GM21619 (cell line): ENCODE data around the gene JOSD1.
A peak's percentile ranks its signal among the peaks of the same experiment; 100 is the strongest.

Experiments used
- ATAC-seq: cut with Tn5 transposase; IDR thresholded peaks from one replicate; pipeline ENCODE4 v1.9.1; 2021; ENCODE audit not compliant: unreplicated experiment

JOSD1 gene

DNA sequence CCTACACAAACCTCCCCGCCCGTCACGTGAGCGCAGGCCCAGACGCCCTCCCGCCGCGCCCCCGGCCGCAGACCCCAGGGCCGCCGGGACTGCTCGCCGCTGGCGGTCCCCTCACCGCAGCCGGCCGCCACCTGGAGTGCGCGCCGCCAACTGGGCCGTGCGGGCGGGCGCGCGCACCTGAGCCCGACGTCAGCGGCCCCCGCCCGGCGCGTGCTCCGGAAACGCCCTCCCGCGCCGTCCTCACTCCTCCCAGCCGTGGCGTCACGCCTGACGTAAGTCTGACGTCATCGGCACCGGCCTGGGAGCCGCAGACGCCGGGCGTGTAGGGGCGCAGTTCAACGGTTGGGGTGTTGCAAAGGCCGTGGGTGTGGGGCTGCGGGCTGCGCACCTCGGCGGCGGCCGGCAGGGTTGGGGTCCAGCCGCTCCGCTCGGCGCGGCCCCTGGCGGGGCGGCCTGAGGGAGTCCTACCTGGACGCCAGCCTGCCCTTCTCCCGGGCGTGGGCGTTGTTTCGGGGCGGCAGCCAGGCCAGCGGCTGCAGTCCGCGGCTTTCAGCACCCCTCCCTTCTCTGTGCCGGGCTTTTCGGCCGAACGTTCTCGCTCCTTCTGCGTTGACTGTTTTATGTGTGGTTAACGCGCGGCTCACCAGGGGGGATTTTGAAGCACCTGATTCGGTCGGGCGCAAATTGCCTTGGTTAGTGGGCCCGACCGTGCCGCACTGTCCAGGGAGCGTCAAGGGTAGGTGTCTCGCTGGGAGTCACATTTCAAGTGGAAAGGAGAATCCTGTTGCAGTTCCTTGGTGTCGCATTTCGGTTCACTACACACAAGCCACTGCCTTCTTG, at the start of gene JOSD1:
Gene JOSD1 (minus strand): TSS at position 155 of the 840 bp plus-strand sequence. CDS start 956 bp downstream, outside the sequence.
- ATAC-seq = peak; percentile 28

DNA sequence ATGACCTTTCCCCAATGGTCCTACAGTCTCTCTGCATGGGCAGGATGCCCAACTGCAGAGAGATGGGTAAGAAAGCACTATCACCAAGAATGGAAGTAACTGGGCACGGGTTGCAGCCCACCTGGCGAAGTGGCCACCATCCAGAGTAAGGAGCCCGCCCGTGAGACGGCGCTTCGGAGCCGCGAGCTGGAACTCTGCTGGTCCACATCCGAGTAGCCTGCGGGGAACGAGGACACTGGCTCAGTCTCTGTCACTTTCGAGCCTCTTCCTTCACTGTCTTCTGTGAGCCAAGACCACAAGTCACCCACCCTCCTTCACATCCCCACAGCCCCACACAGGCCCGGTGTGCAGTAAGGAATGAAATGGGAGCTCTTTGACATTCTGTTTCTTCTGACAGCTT, 49.4 kb upstream of the JOSD1 start:
- no peak for ATAC-seq

DNA sequence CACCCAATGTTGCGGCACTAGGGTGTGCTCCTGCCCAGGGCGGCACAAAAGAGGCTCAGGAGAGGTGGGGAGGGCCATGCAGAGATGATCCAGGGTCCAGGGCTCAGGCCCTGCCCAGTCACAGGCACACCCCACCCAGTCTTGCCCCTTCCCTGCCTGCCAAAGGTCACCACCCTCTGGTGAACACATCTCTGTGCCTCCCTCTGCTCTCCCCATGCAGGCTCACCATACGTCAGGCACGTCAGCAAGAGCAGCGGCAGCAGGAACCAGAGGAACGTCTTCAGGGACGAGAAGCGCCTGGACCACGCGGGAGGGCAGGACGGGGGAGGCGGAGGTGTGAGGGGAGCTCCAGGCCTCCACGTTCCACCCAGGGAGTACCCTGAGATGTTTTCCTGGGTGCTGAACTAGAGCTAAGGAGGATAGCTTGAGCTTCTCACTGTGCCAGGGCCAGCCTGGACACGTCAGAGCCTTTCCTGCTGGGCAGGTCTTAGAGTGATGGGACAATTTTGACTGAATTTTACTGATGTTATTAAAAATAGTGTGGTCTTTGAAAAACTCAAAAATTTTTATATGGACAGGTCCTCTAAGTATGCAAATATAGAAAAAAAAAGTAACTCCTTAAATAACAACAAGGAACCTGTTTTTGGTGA, 47.9 kb upstream of the JOSD1 start:
- no peak for ATAC-seq

DNA sequence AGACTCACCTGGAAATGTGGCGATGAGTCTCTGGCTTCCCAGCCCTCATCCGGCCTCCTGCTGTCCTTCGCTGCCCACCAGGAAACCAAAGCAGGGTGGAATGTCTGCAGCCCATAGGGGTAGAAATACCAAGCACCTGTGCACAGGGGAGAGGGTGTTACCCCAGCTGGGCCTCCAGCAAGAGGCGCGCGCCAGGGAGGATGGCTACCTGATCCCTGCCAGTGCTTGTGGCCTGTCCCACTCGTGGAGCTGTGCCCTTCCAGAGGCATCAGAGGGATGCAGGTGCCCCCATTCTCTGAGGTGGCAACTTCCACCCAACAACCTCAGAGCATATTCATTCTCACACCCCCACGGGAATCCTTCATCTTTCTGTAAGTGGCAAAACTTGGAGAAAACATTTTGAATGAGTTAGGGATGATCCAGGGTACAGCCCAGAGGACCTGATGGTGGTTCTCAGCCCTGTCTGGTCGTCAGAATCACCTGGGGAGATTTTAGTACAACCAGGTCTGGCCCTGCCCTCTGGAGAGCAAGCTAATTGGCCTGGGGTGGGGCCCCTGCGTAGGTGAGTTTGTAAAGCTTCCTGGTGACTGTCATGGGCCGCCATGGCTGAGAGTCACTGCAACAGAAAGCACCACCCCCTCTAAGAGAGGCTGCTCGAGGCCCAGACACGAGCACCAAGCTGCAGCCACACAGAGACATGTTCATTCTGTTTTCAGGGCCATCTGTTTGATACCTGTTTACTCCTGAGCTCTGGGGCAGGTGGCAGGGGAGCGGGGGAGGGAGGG, 45.1 kb upstream of the JOSD1 start:
- ATAC-seq = no peak

DNA sequence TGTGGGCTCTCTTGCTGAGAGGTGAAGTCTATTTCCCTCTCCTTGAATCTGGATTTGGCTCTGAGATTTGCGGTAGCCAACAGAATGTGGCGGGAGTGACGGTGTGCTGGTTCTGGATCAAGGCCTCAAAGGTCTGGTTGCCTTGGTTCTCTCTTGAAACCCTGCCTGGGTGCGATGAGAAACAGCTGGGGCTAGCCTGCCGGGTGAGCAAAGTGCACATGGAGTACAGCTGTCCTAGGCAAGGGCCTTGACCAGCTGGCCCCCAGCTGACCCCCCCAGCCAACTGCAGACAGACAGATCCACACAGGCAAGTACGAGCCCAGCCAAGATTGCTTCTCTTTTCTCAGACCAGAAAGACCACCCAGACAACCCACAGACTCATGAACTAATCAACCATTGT, 44.2 kb upstream of the JOSD1 start:
- no peak for ATAC-seq

DNA sequence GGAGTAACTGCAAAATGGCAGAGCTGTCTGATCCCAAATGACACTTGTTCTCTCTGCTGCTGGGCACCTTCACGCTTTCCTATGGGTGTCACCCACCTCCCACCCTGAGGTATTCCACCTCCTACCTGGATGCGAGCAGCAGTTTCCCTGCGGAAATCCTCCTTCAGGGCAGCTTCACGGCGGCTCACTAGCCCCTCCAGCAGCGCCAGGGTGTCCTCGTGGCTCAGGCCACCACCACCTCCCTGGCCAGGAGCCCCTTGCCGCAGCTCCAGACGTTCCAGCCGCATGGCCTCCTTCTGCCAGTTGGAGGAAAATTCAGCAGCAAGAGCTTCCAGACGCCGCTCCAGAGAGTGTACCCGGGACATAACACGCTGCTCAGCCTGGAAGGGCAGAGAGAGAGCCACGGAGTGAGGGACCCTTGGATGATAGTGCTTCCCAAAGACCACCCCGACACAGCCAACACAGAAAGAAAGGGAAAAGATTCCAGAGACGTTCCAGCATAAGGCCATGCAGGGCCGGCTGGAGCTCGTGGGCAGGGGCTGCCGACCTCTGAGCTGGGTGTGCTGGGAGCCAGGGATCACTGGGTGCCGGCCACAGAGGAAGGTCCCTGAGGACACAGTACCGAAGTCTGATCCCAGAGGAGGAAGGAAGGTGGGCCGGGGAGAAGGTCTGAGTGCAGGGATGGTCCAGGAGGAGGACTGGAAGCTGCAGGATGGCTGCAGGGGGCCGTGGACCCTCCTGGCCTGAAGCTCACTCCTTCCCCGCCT, 41.6 kb upstream of the JOSD1 start:
- no peak for ATAC-seq

DNA sequence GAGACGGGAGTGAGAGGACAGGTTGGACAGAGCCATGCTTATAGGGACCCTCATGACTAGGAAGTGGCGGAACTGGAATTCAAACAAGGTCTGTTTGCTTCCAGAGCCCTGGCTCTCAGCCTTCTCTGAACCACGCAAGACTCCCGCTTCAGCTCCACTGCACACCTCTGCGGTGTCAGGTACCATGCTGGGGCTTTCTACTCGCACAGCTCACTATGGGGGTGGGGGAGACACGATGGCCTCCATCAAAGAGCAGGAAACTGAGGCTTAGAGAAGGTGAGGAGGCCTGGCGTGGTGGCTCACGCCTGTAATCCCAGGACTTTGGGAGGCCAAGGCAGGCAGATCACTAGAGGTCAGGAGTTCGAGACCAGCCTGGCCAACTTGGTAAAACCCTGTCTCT, 40.8 kb upstream of the JOSD1 start:
- no peak for ATAC-seq

DNA sequence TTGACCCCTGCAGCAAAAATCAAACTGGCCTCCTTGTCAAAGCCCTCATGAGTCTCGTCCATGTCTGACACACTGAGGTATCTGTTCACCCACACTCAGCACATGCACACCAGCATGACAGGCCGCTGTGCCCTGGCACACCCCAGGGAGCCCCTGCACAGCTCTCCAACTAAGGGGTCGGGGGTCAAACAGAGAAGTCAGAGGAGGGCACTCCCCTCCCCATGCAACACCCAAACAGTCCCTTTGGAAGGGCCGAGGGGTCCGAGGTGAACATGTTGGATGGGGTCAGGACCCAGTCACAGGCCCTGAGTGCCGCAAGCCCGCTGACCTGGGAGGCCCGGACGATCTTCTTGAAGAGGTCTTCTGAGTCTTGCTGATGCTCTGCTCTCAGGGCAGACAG, 40.4 kb upstream of the JOSD1 start:
- no peak for ATAC-seq

DNA sequence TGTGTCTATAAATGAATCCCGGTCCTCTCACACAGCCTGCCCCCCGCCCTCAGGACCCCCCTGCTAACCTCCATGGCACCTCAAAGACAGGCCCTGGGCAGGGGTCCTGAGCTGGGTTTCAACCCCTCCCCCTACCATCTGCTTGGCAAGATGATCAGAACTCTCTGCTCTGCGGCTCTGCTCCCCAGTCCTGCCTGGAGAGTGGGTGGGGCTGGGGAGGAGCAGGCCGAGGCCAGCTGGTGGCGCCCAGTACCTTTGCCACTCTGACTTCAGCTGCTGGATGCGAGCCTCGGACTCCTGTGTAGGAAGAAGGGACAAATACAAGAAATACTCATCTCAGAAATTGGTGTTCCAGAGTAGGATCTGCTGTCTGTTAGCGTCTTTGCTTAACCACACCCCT, 40.0 kb upstream of the JOSD1 start:
- ATAC-seq = no peak

DNA sequence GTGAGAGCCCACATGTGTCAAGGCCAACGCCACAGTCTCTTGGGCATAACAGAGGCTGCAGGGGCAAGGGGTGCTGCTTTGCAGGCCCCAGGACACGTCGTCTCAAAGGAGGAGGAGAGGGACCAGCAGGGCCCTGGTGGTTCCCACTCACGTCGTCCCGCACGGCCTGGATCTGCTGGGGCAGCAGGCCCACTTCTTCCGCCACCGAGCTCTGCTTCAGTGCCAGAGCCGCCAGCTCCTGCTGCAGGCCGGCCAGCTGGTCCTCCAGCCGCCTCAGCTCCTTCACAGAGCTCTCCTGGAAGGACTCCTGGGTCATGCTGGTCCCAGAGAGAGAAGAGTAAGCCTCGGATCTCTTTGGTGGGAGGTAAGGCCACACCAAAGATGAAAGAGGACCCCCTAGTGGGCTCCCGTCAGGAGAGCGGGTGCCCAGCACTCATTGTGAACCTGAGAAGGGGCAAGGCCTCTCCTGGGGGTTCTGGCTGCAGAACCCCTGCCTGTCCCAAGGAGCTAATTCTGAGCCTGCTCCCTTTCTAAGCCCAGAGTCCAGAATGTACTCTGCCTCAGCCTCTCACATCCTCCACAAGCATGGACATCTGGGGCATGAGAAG, 39.5 kb upstream of the JOSD1 start:
- ATAC-seq = no peak

DNA sequence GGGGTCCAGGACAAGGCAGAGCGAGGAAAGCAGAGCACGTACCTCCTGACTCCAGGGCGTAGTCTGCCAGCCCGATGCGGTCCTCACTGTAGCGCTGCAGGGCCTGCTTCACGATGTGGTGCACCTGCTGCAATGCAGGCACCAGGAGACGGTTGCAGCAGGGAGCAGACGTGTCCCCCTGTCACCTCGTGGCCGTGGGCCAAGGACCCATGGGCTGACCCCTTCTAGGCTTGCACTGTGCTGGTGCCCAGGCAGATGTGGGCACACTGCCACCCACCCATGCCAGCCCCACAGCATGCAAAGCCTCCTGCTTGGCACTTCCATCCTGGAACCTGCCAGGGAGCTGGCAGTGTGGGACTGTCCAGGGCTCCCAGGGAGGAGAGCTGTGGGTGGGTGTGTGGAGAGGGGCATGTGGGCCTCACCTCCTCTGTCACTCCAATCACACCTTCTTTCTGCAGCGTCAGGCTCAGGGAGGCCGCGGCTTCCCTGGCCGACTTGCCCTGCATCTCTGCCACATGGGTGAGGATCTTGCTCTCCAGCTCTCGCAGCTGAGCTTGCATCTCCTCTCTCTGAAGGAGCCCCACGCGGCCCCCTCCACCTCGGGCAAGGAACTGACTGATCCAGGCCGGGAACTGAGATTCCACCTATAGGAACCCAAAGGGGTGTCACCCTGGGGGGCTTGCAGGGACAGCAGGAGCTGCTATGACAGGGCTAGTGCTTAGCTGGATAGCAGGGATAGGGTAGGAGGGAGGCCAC, 38.7 kb upstream of the JOSD1 start:
- no peak for ATAC-seq

DNA sequence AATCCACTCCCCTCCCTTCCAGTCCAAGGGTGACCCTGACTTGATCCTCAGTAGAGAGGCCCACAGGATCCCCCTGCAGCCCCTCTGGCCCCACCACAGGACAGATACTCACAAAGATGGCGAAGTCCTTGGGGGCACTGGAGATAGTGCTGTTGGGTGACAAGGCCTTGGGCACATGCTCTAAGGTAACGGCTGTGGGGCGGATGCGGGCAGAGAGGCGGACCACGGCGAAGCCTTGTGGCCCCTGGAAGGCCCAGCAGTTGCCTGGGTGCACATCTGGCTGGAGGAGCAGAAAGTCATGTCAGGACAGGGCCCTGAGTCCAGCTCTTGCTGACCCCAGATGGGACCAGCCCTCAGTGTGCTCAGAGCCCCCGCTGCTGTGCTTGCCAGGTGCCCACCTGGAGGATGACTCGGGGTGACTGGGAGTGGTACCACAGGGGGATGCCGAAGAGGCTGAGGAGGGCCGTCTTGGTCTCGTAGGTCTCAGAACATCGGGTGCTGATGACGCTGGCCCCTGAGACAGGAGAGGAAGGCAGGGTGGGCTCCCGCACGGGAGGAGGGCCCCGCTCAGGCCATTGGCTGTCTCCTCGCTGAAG, 37.8 kb upstream of the JOSD1 start:
- ATAC-seq = no peak

DNA sequence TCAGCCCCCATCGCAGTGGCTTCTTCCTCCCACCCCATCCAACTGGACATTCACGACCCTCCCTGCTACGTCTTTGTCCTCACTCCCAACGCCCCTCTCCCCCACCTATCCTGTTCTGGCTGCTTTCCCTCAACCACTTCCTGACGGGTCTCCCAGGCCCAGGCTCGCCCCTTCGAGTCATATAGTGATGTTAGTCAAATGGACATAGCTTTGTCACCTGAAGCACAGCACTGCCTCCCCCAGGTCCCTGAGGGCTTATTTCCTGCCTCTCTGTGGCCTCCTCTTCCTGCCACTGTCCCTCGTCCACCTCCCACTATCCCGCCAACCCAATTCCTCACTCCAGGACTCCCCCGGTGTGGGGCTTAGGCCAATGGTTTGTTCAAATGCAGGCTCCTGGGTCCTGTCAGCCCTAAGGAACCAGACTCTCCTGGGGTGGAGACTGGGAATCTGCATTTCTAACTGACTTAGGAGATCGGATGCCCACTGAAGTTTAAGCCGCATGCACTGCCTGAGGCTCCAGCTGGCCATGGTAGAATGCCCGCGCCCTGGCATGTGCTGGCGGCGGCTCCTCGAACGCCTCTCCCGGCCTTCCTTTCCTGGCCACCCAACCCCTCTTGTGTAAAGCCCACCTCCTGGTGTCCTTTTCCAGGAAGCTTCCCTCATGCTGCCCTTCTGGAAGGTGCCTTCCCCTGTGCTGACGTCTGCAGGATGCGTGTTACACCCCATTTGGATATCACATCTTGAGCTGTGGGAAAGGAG, 36.7 kb upstream of the JOSD1 start:
- ATAC-seq = no peak

DNA sequence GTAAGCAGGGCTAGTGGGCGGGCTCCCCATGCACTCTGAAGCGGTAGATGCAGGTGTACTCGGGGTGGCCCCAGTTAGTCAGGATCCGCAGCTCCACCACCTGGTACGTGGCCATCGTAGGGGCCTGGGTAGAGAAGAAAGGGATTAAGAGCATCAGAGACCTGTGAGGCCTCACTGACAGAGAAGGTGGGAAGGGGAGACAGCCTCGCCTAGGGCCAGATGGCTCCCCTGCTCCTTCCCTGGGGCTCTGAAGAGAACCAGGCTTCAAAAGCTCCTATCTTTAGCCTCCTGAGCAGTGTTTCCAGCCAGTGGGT, 35.5 kb upstream of the JOSD1 start:
- no peak for ATAC-seq

DNA sequence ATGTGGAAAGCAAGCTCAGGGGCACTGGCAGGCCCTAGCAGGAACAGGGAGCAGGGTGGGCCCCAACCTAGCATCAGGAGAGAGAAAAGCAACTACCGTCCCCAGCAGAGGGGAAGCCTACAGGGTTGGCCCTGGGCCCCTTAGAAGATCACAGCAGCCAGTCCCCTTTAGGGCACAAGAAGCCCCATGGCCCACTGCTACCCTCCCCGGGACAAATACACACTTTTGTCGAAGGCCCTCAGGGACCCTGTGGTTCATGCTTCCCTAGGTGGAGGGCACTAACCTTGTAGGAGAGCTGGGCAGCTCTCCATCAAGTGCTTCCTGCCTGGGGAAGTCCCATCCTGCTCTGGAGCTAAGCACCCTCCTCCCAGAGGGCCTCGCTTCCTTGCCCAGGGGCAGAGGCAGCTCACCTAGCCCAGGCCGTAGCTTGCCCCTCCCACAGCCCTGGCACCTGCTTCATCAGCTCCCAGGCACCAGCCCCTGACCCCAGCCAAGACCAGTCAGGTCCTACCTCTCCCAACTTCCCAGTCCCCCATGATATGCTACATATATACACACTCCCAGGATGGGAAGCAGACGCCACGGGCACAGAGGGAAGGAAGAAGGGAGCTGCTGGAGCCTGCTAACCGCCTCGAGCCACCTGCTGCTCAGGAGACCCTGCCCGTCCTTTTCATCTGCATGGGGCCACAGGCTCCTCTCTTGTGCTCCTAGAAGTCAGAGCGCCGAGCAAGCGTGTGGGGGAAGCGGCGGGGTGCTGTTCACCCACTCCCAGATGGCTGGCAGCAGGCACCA, 34.9 kb upstream of the JOSD1 start:
- ATAC-seq = no peak

DNA sequence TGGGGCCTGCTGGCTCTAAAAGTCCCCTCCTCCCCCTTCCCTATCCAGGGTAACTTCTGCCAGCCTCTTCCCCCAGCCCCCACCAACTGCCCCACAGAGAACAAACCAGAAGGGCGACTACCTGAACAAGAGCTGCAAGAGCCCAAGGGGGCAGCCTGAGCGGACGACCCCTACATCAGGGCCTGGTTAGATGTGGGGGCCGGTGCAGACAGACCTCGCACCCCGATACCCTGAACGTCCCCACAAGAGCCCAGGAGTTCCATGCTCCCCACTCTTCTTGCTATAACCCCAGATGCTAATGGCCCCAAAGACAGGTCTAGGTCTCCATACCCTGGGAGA, 34.4 kb upstream of the JOSD1 start:
- ATAC-seq = no peak

DNA sequence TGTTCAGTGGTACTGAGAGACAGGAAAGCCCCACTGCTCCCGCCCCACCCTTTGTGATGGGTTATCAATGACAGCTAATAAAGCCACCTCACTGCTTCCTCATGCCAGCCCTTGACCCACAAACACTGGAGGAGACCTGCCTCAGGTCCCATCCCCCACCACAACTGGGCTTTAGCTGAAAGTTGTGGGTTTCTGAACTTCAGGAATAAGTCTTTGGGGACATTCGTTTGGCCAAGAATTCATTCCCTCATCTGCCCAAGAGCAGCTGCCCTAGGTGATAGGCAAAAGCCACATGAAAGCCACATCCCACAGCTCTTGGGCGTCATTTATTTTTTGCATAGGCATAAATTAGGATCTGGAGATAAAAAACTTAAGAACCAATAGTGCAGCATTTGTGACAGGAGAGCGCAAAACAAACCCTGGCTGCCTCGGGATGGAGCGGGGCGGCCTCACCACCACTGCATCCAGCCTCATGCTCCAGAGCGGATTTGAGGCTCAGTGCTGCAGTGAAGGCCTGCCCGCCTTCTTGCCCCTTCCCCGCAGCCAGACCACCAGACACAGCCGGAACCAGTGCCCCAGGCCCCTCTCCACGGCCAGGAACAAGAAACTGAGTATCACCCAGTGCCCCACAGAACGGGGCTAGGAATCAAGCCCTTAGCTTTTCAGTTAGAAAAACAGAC, 33.8 kb upstream of the JOSD1 start:
- ATAC-seq = no peak
